Amniotic epithelial cell (primary cell): ENCODE results near the gene CLEC4M.
"Not testable (repeated sequence)": the region's sequence is repeated elsewhere in the genome, so short reads cannot be mapped to it uniquely, and the experiment has no call there.

ENCODE experiments used
- DNase-seq: peaks from one replicate; pipeline ENCODE4 v3.0.0-alpha.2; 2010; ENCODE audit warnings: low read depth

Gene CLEC4M

DNA sequence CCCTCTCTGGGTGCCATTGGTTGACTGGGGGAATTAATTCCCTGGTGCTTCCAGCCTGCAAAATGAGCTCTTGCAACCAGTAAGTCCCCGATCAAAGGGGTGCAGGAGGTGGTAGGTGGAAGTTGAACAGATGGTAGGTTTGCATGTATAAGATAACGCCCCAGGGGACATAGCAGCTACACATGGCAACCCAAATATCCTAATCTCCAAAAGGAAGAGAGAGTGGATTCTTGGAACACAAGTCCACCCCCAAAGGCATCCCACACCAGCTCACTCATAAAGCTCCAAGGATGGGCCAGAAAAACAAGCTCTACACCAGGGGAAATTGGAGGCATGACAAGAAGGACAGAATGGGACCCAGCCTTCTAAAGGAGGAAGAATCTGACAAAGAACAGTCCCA is 20.5 kb upstream of the CLEC4M start:
- no peak for DNase-seq

DNA sequence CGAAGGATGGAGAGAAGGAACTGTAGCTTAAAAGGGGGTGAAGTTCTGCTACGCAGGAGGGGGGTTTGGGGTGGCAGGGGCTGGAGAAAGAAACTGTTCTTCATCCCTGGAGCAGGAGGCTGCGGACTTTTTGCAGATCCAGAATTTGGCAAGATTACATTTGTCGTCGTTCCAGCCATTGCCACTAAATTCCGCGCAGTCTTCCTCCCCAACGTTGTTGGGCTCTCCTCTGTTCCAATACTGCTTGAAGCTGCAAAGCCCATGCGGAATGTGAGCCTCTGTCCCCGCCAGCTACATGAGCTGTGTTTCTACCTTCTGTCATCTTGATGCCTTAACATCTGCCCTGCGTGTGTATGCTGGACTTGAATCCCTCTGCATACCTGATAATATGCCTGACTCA is 20.1 kb upstream of the CLEC4M start:
- no peak for DNase-seq

DNA sequence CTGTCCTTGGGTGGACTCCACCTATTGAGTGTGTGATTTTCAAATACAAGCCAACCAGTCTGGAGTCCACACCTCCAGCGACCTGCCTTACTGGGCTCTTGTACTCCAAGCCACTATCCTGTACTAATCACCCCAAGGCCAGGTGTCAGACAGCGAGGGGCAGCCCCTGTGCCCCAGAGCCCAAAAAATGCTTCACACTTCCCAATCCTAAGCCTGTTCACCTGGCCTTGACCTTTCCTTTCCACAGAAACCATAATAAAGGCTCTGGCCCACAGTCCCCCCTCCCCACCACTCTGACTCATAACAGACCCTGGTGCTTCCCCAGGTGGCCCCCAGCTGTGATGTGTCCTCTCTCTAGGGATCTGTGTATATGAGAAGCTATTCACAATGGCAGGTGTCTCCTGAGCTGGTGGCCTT is 19.6 kb upstream of the CLEC4M start:
- no peak for DNase-seq

DNA sequence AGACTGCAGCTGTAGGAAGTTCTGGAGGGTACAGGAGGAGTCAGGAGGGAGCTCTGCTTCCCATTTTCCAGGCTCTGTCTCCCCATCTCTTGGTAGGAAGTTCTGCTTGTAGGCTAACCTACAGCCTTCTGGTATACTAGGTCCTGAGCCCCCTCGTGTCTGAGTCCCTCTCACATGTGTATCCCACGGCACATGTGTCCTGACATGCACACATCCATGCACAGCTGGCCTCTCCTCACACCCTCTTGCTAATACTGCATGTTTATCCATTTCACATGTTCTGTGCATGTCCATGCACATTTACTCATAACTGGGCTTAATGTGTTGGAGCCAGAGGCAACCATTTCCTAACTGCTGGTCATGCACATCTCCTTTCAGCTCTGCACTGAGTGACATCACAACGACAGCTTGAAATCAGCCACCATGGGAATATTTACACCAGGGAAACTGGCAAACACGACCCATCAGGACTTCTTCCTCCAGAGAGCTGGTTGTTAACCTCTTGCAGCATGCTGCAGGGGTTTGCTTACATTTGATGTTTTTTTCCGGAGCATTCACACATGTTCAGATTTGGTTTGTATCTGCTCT is 18.8 kb upstream of the CLEC4M start:
- DNase-seq, result no peak

DNA sequence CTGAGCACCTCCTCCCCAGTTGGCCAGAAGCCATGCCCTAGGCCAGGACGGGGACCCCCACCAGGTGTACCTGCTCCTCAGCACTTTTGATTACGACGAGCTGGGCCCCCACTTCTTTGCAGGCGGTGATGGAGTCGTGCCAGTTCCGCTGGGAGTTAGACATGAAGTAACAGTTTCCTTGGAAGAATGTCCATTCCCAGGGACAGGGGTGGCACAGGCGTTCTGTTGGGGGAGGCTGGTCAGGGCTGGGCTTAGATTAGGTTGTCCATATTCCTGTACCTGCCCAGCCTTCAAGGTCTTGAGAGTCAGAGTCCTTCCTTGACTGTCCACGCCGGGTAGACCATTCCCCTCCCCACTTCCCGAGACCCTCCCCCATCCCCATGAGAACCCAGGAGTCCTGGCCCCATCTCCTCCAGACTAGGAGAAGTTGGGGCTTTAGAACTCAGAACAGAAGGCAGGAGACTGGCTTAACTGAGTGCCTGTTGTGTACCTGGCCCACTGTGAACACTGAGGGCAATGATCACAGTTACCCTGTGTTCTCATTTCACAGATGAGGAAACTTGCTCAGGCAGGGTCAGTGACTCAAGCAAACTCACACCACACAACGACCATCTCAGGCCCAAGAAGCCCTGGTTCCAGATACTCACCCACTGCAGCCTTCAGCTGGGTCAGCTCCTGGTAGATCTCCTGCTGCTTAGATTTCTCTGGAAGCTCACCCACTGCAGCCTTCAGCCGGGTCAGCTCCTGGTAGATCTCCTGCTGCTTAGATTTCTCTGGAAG is 18.0 kb upstream of the CLEC4M start:
- DNase-seq, result no peak

DNA sequence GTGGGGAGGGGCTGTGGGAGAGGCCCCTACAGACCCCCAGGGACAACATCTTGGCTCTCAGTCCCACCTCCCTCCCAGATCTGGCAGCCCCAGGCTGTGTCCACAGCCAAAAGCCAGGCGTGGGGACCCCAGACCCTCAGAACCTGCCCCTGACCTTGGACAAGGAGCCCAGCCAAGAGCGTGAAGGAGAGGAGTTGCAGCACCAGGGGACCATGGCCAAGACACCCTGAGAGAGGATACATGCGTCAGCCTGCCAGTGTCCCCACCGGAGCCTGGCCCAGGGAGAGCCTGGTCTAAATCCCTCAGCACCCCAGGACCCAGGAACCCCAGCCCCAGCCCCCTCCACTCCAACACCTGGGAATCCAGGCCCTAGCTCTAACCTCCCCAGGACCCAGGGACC is 16.7 kb upstream of the CLEC4M start:
- not testable (repeated sequence) for DNase-seq

DNA sequence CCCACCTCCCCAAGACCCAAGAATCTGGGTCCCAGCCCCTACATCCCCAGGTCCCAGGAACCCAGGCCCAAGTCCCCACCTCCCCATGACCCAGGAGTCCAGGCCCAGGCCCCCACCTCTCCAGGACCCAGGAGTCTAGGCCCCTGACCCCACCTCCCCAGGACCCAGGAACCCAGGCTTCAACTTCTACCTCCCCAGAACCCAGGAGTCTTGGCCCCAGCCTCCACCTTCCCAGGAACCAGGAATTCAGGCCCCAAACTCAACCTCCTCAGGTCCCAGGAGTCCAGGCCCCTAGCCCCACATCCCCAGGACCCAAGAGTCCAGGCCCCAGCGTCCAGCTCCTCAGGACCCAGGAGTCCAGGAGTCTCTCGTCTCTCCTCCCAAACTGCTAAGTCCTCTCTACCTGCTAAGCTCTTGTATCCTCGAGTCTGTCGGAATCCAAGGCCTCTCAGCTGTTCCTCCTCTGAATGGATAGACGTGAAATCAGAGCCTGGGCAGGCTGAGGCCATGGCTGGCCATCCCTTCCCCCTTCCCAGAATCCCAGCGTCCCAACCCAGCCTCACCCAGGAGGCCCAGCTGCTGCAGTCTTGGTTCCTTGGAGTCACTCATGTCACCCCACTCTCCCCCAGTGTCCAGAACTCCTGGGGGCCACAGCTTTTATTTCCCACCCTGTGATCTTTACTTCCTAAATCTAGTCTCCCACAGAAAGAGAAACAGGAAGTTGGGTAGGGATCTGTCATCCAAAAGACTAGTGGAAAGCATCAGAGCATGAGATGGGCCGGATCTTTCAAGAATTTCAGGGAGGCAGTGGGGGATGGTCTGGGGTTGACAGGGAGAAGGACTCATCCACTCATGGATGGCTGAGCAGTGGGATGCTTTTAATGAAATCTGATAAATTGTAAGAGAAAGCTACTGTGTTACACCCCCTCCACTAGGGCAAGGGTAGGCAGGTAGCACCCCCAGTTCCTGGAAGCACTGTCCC is 15.8 kb upstream of the CLEC4M start, which contains the start of gene CD209:
Gene CD209 (minus strand): TSS at position 632 of the 982 bp plus-strand sequence. CDS start 23 bp downstream, at position 609.
- no peak for DNase-seq

DNA sequence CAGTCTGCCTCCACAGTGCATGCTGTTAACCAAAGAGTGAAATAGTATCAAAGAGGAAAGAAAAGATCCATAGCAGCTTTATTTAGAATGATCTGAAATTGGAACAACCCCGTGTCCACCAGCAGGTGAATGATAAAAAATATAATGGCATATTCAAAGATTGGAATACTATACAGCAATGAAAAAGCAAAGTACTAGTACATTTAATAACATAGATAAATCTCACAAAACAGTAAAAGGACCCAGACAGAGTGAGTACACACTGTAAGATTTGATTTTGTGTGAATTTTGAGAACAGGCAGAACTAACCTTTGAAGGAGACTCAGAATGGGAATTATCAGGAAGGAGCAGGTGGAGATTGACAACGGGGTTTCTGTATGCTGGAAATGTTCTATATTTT is 14.9 kb upstream of the CLEC4M start:
- no peak for DNase-seq

DNA sequence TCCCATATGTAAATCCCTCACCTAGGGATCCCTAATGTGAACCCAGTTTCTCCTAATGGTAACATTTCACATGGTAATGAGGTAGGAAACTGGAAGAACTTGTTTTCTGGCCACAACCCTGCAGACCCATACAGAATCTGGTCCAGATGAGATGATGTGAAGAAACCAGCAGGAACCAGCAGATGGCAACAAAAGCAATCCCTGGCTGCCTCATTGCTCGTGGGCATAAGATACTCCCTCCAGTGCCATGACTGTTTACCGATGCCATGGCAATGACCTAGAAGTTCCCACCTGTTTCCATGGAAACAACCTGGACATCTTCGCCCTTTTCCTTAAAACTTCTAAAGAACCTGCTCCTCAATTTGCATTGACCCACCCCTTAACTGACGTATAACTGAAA is 14.3 kb upstream of the CLEC4M start:
- no peak for DNase-seq

DNA sequence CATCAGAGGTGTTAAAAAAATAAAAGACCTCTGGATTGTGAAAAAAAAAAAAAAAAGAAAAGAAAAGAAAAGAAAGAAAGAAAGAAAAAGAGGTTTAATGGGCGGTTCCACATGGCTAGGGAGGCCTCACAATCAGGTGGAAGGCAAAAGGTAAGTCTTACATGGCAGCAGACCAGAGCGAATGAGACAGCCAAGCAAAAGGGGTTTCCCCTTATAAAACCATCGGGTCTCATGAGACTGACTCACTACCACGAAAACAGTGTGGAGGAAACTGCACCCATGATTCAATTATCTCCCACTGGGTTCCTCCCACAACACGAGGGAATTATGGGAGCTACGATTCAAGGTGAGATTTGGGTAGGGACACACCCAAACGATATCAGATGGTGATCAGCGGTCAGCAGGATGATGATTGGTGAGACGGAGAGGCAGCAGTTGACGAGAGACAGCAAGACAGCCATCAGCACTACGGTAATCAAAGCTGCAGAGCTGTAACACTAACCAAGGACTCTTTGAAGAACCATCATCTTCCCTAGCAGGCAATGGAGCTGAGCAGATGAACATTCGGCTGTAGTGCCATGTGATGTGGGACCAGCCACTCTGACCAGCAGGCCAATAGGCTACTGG is 11.8 kb upstream of the CLEC4M start:
- no peak for DNase-seq

DNA sequence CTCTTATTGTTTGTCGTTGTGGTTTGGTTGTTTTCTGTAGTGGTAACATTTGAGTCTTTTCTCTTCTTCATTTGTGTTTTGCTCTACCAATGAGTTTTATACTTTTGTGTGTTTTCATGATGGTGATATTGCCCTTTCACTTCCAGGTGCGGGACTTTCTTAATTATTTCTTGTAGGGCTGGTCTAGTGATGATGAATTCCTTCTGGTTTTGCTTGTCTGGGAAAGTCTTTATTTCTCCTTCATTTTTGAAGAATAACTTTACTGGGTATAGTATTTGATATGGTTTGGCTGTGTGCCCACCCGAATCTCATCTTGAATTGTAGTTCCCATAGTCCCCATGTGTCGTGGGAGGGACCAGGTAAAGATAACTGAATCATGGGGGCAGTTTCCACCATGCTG is 6.8 kb upstream of the CLEC4M start:
- no peak for DNase-seq

DNA sequence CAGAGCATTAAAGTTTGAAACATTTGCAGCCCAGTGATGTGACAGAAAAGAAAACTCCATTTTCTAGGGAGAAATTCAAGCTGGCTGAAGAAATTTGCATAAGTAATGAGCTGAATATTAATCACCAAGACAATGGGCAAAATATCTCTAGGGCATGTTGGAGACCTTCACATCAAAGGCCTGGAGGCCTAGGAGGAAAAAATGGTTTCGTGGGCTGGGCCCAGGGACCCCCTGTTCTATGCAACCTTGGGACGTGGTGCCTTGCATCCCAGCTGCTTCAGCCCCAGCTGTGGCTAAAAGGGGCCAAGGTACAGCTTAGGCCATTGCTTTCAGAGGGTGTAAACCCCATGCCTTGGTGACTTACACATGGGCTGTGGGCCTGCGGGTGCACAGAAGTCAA is 5.7 kb upstream of the CLEC4M start:
- DNase-seq, result no peak

DNA sequence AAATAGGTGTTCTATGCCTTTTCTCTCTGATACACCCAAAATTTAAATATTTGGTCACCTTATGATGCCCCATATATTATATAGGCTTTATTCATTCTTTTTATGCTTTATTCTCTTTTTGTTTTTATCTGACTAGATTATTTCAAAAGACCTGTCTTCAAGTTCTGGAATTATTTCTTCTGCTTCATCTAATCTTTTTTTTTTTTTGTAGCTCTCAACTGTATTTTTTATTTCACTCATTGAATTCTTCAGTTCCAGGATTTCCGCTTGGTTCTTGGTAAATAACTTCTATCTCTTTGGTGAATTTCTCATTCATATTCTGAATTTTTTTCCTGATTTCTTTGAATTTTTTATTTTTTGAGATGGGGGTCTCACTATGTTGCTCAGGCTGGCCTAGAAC is 3.9 kb upstream of the CLEC4M start:
- DNase-seq, result no peak

DNA sequence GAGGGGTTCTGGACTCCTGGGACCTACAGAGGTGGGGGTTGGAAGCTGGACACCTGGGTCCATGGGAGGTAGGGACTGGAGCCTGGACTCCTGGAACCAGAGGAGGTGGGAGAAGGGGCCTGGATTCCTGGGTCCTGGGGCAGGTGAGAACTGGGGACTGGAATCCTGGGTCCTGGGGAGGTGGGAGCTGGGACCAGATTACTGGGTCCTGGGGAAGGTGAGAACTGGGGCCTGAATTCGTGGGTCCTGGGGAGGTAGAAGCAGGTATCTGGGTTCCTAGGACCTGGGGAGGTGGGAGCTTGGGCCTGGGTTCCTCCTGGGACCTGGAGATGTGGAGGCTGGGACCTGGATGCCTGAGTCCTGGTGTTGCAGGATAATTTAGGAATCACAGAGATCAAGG is 653 bp downstream of the CLEC4M start:
- DNase-seq, result no peak

DNA sequence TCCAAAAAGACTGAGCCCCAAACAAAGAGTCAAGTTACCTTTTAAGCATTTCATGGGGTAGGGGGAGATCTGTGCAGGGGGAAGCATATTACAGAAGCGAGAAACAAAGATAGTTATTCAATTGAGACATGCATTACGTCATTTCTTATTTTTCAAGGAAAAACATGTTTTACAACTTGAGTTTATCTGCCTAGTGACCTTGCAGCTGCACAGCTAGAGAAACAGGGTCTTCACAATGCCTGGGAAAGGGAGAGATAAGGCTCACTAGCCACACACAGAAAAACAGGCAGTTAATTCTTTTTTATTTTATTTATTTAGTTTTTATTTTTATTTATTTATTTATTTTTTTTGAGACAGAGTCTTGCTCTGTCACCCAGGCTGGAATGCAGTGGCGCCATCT is 1.1 kb downstream of the CLEC4M start:
- DNase-seq, result not testable (repeated sequence)

DNA sequence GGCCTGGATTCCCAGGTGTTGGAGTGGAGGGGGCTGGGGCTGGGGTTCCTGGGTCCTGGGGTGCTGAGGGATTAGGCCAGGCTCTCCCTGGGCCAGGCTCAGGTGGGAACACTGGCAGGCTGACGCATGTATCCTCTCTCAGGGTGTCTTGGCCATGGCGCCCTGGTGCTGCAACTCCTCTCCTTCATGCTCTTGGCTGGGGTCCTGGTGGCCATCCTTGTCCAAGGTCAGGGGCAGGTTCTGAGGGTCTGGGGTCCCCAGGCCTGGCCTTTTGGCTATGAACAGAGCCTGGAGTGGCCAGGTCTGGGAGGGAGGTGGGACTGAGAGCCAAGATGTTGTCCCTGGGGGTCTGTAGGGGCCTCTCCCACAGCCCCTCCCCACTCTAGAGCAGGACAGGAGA is 2.0 kb downstream of the CLEC4M start:
- DNase-seq, result not testable (repeated sequence)

DNA sequence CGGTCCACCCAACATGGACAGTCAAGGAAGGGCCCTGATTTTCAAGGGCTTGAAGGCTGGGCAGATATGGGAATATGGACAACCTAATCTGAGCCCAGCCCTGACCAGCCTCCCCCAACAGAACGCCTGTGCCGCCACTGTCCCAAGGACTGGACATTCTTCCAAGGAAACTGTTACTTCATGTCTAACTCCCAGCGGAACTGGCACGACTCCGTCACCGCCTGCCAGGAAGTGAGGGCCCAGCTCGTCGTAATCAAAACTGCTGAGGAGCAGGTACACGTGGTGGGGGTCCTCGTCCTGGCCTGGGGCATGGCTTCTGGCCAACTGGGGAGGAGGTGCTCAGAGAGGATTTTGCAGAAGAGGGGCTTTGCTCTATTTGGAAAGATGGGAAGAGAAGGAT is 3.5 kb downstream of the CLEC4M start:
- DNase-seq, result no peak

DNA sequence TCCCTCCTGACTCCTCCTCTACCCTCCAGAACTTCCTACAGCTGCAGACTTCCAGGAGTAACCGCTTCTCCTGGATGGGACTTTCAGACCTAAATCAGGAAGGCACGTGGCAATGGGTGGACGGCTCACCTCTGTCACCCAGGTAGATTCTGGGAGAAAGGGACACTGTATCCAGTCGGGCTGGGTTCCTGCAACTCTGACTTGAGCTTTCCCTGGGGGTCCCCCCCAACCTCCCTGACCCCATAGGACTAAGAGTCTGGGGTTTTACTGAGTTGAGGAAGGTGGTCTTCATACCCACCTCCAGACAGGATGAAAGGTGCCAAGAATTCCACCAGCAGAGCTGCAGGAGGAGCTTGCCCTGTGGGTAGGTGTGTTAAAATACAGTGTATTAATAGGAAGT is 4.4 kb downstream of the CLEC4M start:
- no peak for DNase-seq

DNA sequence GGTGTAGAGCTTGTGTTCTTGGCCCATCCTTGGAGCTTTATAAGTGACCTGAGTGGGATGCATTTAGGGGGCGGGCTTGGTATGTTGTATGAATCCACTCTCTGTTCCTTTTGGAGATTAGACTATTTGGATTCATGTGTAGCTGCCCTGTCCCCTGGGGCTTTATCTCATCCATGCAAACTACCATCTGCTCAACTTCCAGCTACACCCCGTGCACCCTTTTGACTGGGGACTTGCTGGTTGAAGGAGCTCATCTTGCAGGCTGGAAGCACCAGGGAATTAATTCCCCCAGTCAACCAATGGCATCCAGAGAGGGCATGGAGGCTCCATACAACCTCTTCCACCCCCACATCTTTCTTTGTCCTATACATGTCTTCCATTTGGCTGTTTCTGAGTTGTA is 6.1 kb downstream of the CLEC4M start:
- no peak for DNase-seq

DNA sequence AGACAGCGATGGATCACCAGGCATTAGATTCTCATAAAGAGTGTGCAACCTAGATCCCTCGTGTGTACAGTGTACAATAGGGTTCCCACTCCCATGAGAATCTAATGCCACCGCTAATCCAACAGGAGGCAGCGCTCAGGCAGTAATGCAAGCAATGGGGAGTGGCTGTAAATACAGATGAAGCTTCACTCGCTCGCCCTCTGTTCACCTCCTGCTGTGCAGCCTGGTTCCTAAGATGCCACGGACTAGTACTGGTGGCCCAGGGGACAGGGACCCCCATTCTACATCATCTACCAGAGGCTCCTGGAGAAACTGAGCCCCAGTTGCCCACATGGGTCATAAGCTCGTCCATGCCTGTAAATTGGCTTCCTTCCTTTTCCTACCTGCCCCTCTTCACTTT is 8.0 kb downstream of the CLEC4M start:
- no peak for DNase-seq

DNA sequence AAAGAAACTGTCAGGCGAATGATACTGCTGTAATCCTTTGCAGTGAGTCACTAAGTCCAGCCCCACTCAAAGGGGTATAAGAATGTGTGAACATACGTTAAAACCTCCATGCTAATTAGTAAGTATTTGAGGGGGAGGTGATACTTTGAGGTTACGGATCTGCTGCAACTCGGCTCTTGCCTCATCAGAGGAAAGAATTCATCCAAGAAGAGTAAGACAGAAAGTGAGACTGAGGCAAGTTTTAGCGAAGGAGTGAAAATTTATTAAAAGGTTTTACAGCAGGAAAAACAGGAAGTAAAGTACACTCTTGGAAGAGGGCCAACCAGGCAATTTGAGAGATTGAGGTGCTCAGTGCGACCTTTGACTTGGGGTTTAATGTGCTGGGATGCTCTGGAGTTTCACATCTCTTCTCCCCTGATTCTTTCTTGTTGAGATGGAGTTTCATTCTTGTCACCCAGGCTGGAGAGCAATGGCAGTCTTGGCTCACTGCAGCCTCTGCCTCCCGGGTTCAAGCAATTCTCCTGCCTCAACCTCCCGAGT is 9.8 kb downstream of the CLEC4M start:
- DNase-seq, result peak; percentile 62

DNA sequence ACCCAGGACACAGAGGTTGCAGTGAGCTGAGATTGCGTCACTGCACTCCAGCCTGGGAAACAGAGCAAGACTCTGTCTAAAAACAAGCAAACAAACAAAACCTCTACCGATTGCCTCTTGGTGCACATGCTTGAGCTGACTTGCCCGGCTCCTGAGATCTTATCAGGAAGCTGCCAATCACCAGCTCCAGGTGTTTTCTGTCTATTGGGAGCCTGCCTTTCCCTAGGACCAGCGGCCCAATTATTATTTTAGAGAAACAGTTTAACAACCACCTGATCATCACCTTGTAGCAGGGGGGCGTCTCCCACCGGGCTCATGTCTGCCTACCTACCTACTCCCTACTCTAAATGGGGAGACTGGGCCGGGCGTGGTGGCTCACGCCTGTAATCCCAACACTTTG is 10.8 kb downstream of the CLEC4M start:
- no peak for DNase-seq
